Esophagus muscularis mucosa (tissue), 4 donors: Measurements from ENCODE around the gene EYA2.

Source experiments
- CTCF ChIP-seq, 3 experiments: fragments of 200-600 bp in 2 of 3; fragments of 450-650 bp in 1 of 3; sonication (generic) in 2 of 3; IDR thresholded peaks; one replicate each; pipeline ENCODE4 v1.5.1; 2017 to 2019; ENCODE audit warnings: antibody characterized with exemption in 3 of 3, mild to moderate bottlenecking in 2 of 3, moderate library complexity in 1 of 3
- EP300 ChIP-seq: sonication (generic); formaldehyde crosslinking; IDR thresholded peaks from one replicate; pipeline ENCODE4 v1.6.1; 2017; ENCODE audit warnings: antibody characterized with exemption
- POLR2A ChIP-seq: fragments of 450-650 bp; IDR thresholded peaks from one replicate; pipeline ENCODE4 v1.6.1; 2017; ENCODE audit warnings: antibody characterized with exemption, moderate library complexity, mild to moderate bottlenecking, low read depth
- POLR2AphosphoS5 ChIP-seq, 2 donors: sonication (generic); formaldehyde crosslinking; IDR thresholded peaks; one replicate each; pipeline ENCODE4 v1.6.1; 2017; ENCODE audit warnings: antibody characterized with exemption in 2 of 2

GRCh38 chr20:47117371-47117770, 222.7 kb downstream of the EYA2 start:
- TF ChIP-seq CTCF (IDR thresholded peaks at IDR 0.05), result no peak
- no peak for TF ChIP-seq POLR2AphosphoS5 (IDR thresholded peaks at IDR 0.05)
- TF ChIP-seq EP300, result no peak
- TF ChIP-seq POLR2A, result no peak
